Measurements from ENCODE around the gene CAPS2.

The CAPS2 gene

DNA sequence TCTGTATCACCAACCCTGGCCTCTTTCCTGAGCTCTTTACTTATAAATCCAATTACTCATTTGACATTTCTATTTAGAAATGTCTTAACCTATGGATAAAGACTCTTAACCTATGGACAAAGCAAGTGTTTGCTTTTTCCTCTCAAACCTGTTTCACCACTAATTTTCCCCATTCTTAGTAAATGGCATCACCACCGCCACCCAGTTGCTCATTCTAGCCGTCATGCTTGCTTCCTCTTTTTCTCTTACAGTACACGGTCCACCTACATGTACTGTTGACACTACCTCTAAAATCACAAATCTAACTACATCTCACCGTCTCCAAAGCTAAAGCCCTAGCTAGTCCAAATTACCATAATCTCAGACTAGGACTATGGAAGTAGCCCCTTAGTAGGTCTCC, 60.0 kb downstream of the CAPS2 start:
- no peaks in the 10 kb centered on the region for H3K9me2 ChIP-seq (replicated peaks; ENCODE audit: insufficient read depth, low read length)
- H3K4me2 ChIP-seq (ENCODE audit: low read depth, low read length, poor library complexity, severe bottlenecking): no peak overlapping the region
- no peak overlapping the region for H3K9ac ChIP-seq (ENCODE audit: low read length)
- H3K9me3 ChIP-seq (ENCODE audit: insufficient read depth, low read length): no peaks in the 10 kb centered on the region
- no peaks in the 10 kb centered on the region for H4K20me1 ChIP-seq (ENCODE audit: low read depth, low read length)
- H2AFZ ChIP-seq (ENCODE audit: low read depth, low read length, severe bottlenecking): no peak overlapping the region
- no peaks in the 10 kb centered on the region for H3K36me3 ChIP-seq (ENCODE audit: low read length)
- no peaks in the 10 kb centered on the region for H3F3A ChIP-seq (ENCODE audit: insufficient read depth)
- H3K27ac ChIP-seq (ENCODE audit: low read depth, low read length): no peak overlapping the region
- TF ChIP-seq, protein P1, sequence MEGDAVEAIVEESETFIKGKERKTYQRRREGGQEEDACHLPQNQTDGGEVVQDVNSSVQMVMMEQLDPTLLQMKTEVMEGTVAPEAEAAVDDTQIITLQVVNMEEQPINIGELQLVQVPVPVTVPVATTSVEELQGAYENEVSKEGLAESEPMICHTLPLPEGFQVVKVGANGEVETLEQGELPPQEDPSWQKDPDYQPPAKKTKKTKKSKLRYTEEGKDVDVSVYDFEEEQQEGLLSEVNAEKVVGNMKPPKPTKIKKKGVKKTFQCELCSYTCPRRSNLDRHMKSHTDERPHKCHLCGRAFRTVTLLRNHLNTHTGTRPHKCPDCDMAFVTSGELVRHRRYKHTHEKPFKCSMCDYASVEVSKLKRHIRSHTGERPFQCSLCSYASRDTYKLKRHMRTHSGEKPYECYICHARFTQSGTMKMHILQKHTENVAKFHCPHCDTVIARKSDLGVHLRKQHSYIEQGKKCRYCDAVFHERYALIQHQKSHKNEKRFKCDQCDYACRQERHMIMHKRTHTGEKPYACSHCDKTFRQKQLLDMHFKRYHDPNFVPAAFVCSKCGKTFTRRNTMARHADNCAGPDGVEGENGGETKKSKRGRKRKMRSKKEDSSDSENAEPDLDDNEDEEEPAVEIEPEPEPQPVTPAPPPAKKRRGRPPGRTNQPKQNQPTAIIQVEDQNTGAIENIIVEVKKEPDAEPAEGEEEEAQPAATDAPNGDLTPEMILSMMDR (IDR thresholded peaks at IDR 0.05; ENCODE audit: insufficient read depth, low read length, poor library complexity, severe bottlenecking): no peak
- no peaks in the 10 kb centered on the region for H3K79me2 ChIP-seq (ENCODE audit: insufficient read depth, low read length)
- no peaks in the 10 kb centered on the region for H3K27me3 ChIP-seq (ENCODE audit: low read length)
- H3K4me3 ChIP-seq (ENCODE audit: insufficient read depth, low read length, poor library complexity, severe bottlenecking): no peak overlapping the region

DNA sequence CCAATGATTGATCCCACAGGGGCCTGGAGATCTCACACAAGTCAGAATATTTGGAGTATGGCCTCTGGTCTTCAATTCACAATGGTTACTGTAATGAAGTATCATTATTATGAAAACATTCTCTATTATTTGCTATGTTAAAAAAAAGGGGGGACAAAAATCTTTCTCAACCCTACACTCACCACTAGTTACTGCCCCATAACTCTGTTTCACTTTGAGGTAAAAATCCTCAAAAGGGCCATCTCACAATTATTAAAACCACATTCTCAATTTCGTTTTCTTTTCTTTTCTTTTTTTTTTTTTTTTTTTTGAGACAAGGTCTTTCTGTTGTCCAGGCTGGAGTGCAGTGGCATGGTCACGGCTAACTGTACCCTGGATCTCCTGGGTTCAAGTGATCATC, 60.9 kb downstream of the CAPS2 start:
- Histone ChIP-seq H3K27ac (ENCODE audit: low read depth, low read length) (no peak overlapping the region), H3F3A (ENCODE audit: insufficient read depth) (no peaks in the 10 kb centered on the region), H3K27me3 (ENCODE audit: low read length) (no peaks in the 10 kb centered on the region), H3K79me2 (ENCODE audit: insufficient read depth, low read length) (no peaks in the 10 kb centered on the region), H3K9me2 (replicated peaks; ENCODE audit: insufficient read depth, low read length) (no peaks in the 10 kb centered on the region), H3K4me2 (ENCODE audit: low read depth, low read length, poor library complexity, severe bottlenecking) (no peak overlapping the region), H2AFZ (ENCODE audit: low read depth, low read length, severe bottlenecking) (no peak overlapping the region), H3K9me3 (ENCODE audit: insufficient read depth, low read length) (no peaks in the 10 kb centered on the region), H3K36me3 (ENCODE audit: low read length) (no peaks in the 10 kb centered on the region), H3K4me3 (ENCODE audit: insufficient read depth, low read length, poor library complexity, severe bottlenecking) (no peak overlapping the region), H3K9ac (ENCODE audit: low read length) (no peak overlapping the region), H4K20me1 (ENCODE audit: low read depth, low read length) (no peaks in the 10 kb centered on the region)
- TF ChIP-seq, protein P1 (IDR thresholded peaks at IDR 0.05; ENCODE audit: insufficient read depth, low read length, poor library complexity, severe bottlenecking): no peak
- TF ChIP-seq EZH2phosphoT487 (conservative IDR thresholded peaks at IDR 0.05; ENCODE audit: low read length): no peak

DNA sequence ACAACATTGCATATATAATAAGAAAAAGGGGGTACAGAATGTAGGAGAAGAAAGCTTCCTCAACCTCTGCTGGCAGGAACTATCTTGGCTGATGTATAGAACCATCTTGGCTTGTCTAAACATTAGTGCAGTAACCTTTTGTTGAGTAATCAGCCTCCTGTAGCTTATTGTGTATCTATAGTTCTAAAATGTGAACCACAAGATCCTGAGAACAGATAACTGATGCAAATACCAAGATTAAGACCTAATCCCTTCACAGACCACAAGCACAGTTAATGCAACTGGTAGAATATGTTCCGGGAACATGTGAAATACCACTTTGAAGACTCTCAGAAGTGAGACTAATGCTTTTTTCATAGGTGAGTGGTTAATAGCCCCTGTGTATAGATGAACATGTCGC, 69.8 kb downstream of the CAPS2 start:
- H4K20me1 ChIP-seq (ENCODE audit: low read depth, low read length): no peaks in the 10 kb centered on the region
- no peaks in the 10 kb centered on the region for H3K36me3 ChIP-seq (ENCODE audit: low read length)
- H3K9me2 ChIP-seq (replicated peaks; ENCODE audit: insufficient read depth, low read length): no peaks in the 10 kb centered on the region
- no peaks in the 10 kb centered on the region for H3F3A ChIP-seq (ENCODE audit: insufficient read depth)
- H3K27ac ChIP-seq (ENCODE audit: low read depth, low read length): no peak overlapping the region
- no peak overlapping the region for H3K4me2 ChIP-seq (ENCODE audit: low read depth, low read length, poor library complexity, severe bottlenecking)
- H2AFZ ChIP-seq (ENCODE audit: low read depth, low read length, severe bottlenecking): no peak overlapping the region
- TF ChIP-seq EZH2phosphoT487 (conservative IDR thresholded peaks at IDR 0.05; ENCODE audit: low read length): no peak
- TF ChIP-seq, protein P1 (IDR thresholded peaks at IDR 0.05; ENCODE audit: insufficient read depth, low read length, poor library complexity, severe bottlenecking): no peak
- H3K9ac ChIP-seq (ENCODE audit: low read length): no peak overlapping the region
- no peak overlapping the region for H3K4me3 ChIP-seq (ENCODE audit: insufficient read depth, low read length, poor library complexity, severe bottlenecking)
- no peaks in the 10 kb centered on the region for H3K9me3 ChIP-seq (ENCODE audit: insufficient read depth, low read length)
- H3K27me3 ChIP-seq (ENCODE audit: low read length): no peaks in the 10 kb centered on the region
- H3K79me2 ChIP-seq (ENCODE audit: insufficient read depth, low read length): no peaks in the 10 kb centered on the region

DNA sequence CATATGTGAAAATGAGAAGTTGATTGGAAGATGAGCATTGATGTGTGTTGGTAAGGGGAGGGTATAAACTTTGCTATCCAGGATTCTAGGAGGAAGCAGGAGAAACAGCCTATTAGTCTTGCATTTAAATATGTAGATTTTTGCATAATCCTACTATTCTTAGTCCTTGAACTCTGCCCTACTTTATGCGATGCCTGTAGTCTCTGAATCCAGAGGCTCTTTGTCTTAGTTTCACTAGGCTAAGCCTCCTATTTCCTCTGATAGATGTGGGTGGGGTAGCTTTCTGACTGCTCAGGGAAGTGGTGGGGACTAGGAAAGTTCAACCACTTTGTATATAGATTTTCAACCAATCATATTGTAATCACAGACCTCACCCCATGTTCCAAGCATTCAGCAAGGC, 71.0 kb downstream of the CAPS2 start:
- Histone ChIP-seq H3K9ac (ENCODE audit: low read length) (no peak overlapping the region), H4K20me1 (ENCODE audit: low read depth, low read length) (no peaks in the 10 kb centered on the region), H3K4me3 (ENCODE audit: insufficient read depth, low read length, poor library complexity, severe bottlenecking) (no peak overlapping the region), H3F3A (ENCODE audit: insufficient read depth) (no peaks in the 10 kb centered on the region), H3K9me2 (replicated peaks; ENCODE audit: insufficient read depth, low read length) (no peaks in the 10 kb centered on the region), H3K4me2 (ENCODE audit: low read depth, low read length, poor library complexity, severe bottlenecking) (no peak overlapping the region), H3K27me3 (ENCODE audit: low read length) (no peaks in the 10 kb centered on the region), H2AFZ (ENCODE audit: low read depth, low read length, severe bottlenecking) (no peak overlapping the region), H3K9me3 (ENCODE audit: insufficient read depth, low read length) (no peaks in the 10 kb centered on the region), H3K27ac (ENCODE audit: low read depth, low read length) (no peak overlapping the region), H3K79me2 (ENCODE audit: insufficient read depth, low read length) (no peaks in the 10 kb centered on the region), H3K36me3 (ENCODE audit: low read length) (no peaks in the 10 kb centered on the region)
- TF ChIP-seq EZH2phosphoT487 (conservative IDR thresholded peaks at IDR 0.05; ENCODE audit: low read length): no peak
- TF ChIP-seq, protein P1 (IDR thresholded peaks at IDR 0.05; ENCODE audit: insufficient read depth, low read length, poor library complexity, severe bottlenecking): no peak
